MM.1S (cell line): ENCODE data around the gene GPR173.
A peak's percentile ranks its signal among the peaks of the same experiment; 100 is the strongest.

ENCODE experiments used
- DNase-seq: peaks from one replicate; pipeline ENCODE4 v3.0.0-alpha.2; 2015
- H2AFZ ChIP-seq: fragments of 300-600 bp; sonication (generic); 2 replicates; pipeline ENCODE4 v1.6.0; 2016; ENCODE audit warnings: antibody characterized with exemption, low read length
- H3F3A ChIP-seq: fragments of 300-600 bp; sonication (generic); 2 replicates; pipeline ENCODE4 v1.6.1; 2016; ENCODE audit warnings: mild to moderate bottlenecking, antibody characterized with exemption, low read length, moderate library complexity, mixed read lengths; ENCODE audit not compliant: insufficient read depth
- H3K27ac ChIP-seq: fragments of 300-600 bp; sonication (generic); 2 replicates; pipeline ENCODE4 v1.5.1; 2016; ENCODE audit warnings: mild to moderate bottlenecking, low read length
- H3K27me3 ChIP-seq: fragments of 300-600 bp; sonication (generic); replicated peaks from 2 replicates; pipeline ENCODE4 v1.6.0; 2016; ENCODE audit warnings: low read length; ENCODE audit not compliant: insufficient read depth
- H3K36me3 ChIP-seq: fragments of 300-600 bp; sonication (generic); replicated peaks from 2 replicates; pipeline ENCODE4 v1.6.1; 2016; ENCODE audit warnings: mild to moderate bottlenecking, low read length, mixed read lengths; ENCODE audit not compliant: insufficient read depth
- H3K4me1 ChIP-seq: fragments of 300-600 bp; sonication (generic); 2 replicates; pipeline ENCODE4 v1.6.1; 2016; ENCODE audit warnings: low read length, mixed read lengths
- H3K4me2 ChIP-seq: fragments of 300-600 bp; sonication (generic); 2 replicates; pipeline ENCODE4 v1.6.0; 2016; ENCODE audit warnings: low read depth, low read length
- H3K4me3 ChIP-seq: fragments of 300-600 bp; sonication (generic); 2 replicates; pipeline ENCODE4 v1.5.1; 2016; ENCODE audit warnings: low read length, mixed read lengths
- H3K79me2 ChIP-seq: fragments of 300-600 bp; sonication (generic); 2 replicates; pipeline ENCODE4 v1.6.1; 2016; ENCODE audit warnings: mixed run types, low read length, mixed read lengths
- H3K9ac ChIP-seq: fragments of 300-600 bp; sonication (generic); 2 replicates; pipeline ENCODE4 v1.6.1; 2016; ENCODE audit warnings: low read length, mixed read lengths
- H3K9me2 ChIP-seq: fragments of 300-600 bp; sonication (generic); replicated peaks from 2 replicates; pipeline ENCODE4 v1.6.1; 2016; ENCODE audit warnings: mild to moderate bottlenecking, low read length, mixed read lengths; ENCODE audit not compliant: insufficient read depth
- H3K9me3 ChIP-seq: fragments of 300-600 bp; sonication (generic); replicated peaks from 2 replicates; pipeline ENCODE4 v1.6.1; 2016; ENCODE audit warnings: mild to moderate bottlenecking, low read length, mixed read lengths; ENCODE audit not compliant: insufficient read depth
- H4K20me1 ChIP-seq: fragments of 300-600 bp; sonication (generic); 2 replicates; pipeline ENCODE4 v1.6.1; 2016; ENCODE audit warnings: mild to moderate bottlenecking, low read length, moderate library complexity, mixed read lengths; ENCODE audit not compliant: insufficient read depth
- CTCF ChIP-seq: fragments of 300-600 bp; sonication (generic); IDR thresholded peaks from 2 replicates; pipeline ENCODE4 v1.5.1; 2016; ENCODE audit warnings: antibody characterized with exemption, low read length, mixed read lengths
- EZH2 ChIP-seq: fragments of 300-600 bp; sonication (generic); optimal IDR thresholded peaks from 2 replicates; pipeline ENCODE3; 2017; ENCODE audit warnings: low read depth, mild to moderate bottlenecking, antibody characterized with exemption, low read length, mixed read lengths
- EZH2phosphoT487 ChIP-seq: fragments of 300-600 bp; sonication (generic); IDR thresholded peaks from 2 replicates; pipeline ENCODE4 v1.6.1; 2018; ENCODE audit warnings: antibody characterized with exemption, low read length

GPR173 gene

GRCh38 chrX:53078943-53079342 lies 30.4 kb downstream of the GPR173 start:
- no peak for TF ChIP-seq CTCF
- no peak for TF ChIP-seq EZH2phosphoT487
- TF ChIP-seq EZH2, result no peak
- H3K27me3 ChIP-seq, result no peaks in the 10 kb centered on the region
- H3K36me3 ChIP-seq, result no peaks in the 10 kb centered on the region
- no peak overlapping the region for H3K4me3 ChIP-seq
- peaks cover 4% of the 10 kb centered on the region; the same call in 1 of the 2 replicates for H3F3A ChIP-seq
- no peaks in the 10 kb centered on the region for H3K9me3 ChIP-seq
- H3K9ac ChIP-seq, result no peak overlapping the region
- H3K27ac ChIP-seq, result no peak overlapping the region
- H3K9me2 ChIP-seq, result no peaks in the 10 kb centered on the region
- H4K20me1 ChIP-seq, result no peaks in the 10 kb centered on the region
- no peaks in the 10 kb centered on the region for H3K4me1 ChIP-seq
- no peak overlapping the region for H2AFZ ChIP-seq
- H3K4me2 ChIP-seq, result no peak overlapping the region
- no peak for DNase-seq
- no peaks in the 10 kb centered on the region for H3K79me2 ChIP-seq

GRCh38 chrX:53080628-53081580 lies 32.3 kb downstream of the GPR173 start:
- H3K79me2 ChIP-seq, result no peaks in the 10 kb centered on the region
- no peaks in the 10 kb centered on the region for H3K9me3 ChIP-seq
- H3K4me2 ChIP-seq, result no peak overlapping the region
- H3K27ac ChIP-seq, result no peak overlapping the region
- no peaks in the 10 kb centered on the region for H3F3A ChIP-seq
- no peaks in the 10 kb centered on the region for H3K9me2 ChIP-seq
- H4K20me1 ChIP-seq, result no peaks in the 10 kb centered on the region
- no peaks in the 10 kb centered on the region for H3K27me3 ChIP-seq
- no peak for TF ChIP-seq EZH2
- no peak for TF ChIP-seq CTCF
- no peak overlapping the region for H3K4me3 ChIP-seq
- H3K9ac ChIP-seq, result no peak overlapping the region
- no peaks in the 10 kb centered on the region for H3K4me1 ChIP-seq
- no peaks in the 10 kb centered on the region for H3K36me3 ChIP-seq
- DNase-seq, result no peak
- no peak overlapping the region for H2AFZ ChIP-seq

GRCh38 chrX:53081925-53082772 lies 33.6 kb downstream of the GPR173 start, which contains the start of gene TSPYL2:
Gene TSPYL2 (plus strand): TSS chrX:53082367. CDS start chrX:53082499, 132 bp downstream.
- Histone ChIP-seq H3K4me2 (peak within 1 kb of the TSS; percentile 72; the same call in 1 of the 2 replicates), H3K9me2 (no peaks in the 10 kb centered on the region), H3K9ac (peak within 1 kb of the TSS; percentile 71), H3F3A (no peaks in the 10 kb centered on the region), H4K20me1 (no peaks in the 10 kb centered on the region), H3K4me3 (peak within 1 kb of the TSS; percentile 73), H3K36me3 (no peaks in the 10 kb centered on the region), H3K4me1 (no peaks in the 10 kb centered on the region), H3K79me2 (no peaks in the 10 kb centered on the region), H3K27me3 (no peaks in the 10 kb centered on the region), H3K9me3 (no peaks in the 10 kb centered on the region), H3K27ac (no peak within 1 kb of the TSS; the same call in 1 of the 2 replicates), H2AFZ (peak within 1 kb of the TSS; percentile 45; the same call in 1 of the 2 replicates)
- TF ChIP-seq CTCF (no peak), EZH2 (no peak), EZH2phosphoT487 (no peak)
- DNase-seq, result peak; percentile 88
